Activated CD4-positive, alpha-beta T cell treated with anti-CD3 and anti-CD28 coated beads, Interleukin-2, amount 50 U/mL, for 1 hour (primary cell): ENCODE data around the gene TNFAIP3.

Experiments used
- DNase-seq: peaks from one replicate; pipeline ENCODE4 v3.0.0-alpha.2; 2020

Gene TNFAIP3

GRCh38 chr6:137926207-137926731 lies 59.2 kb downstream of the TNFAIP3 start:
- no peak for DNase-seq

GRCh38 chr6:137926985-137927384 lies 59.9 kb downstream of the TNFAIP3 start:
- DNase-seq = no peak

GRCh38 chr6:137927777-137928218 lies 60.7 kb downstream of the TNFAIP3 start:
- peak; percentile 51 for DNase-seq

GRCh38 chr6:137928286-137928685 lies 61.2 kb downstream of the TNFAIP3 start:
- DNase-seq = no peak

GRCh38 chr6:137931849-137932465 lies 64.9 kb downstream of the TNFAIP3 start:
- DNase-seq = no peak
